ENCODE results near the gene ATPAF1.

The ATPAF1 gene

DNA sequence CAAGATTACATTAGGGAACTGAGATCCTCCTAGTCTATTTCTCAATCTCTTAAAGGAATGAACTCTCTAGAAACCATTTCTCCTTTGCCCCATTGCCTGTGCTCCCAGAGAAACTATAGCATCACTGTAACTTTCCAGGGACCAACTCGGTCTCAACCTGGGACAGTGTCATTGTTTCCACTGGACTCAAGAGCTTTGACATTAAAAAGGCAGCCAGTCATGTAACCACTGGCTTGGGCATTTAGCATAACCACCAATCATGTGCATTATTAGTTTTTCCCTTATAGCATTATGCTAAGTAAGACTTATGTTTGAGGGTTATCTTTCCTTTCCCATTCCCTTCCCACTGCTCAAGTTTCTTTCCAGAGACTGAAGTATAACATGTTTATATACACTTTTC is 21.7 kb upstream of the ATPAF1 start:
- Histone ChIP-seq H3F3A (ENCODE audit: insufficient read depth, low read length) (no peaks in the 10 kb centered on the region), H2AFZ (ENCODE audit: low read length) (no peak overlapping the region), H3K27ac (ENCODE audit: low read depth, low read length, poor library complexity, severe bottlenecking) (no peak overlapping the region), H3K4me3 (ENCODE audit: low read depth, low read length, poor library complexity, severe bottlenecking) (no peak overlapping the region), H3K9me2 (ENCODE audit: low read depth, low read length) (no peaks in the 10 kb centered on the region), H3K4me2 (ENCODE audit: low read length) (no peak overlapping the region), H3K9me3 (ENCODE audit: low read length) (no peaks in the 10 kb centered on the region), H3K27me3 (ENCODE audit: insufficient read depth, low read length) (no peaks in the 10 kb centered on the region), H4K20me1 (ENCODE audit: insufficient read depth, low read length) (no peaks in the 10 kb centered on the region), H3K79me2 (ENCODE audit: insufficient read depth, low read length) (no peaks in the 10 kb centered on the region), H3K9ac (ENCODE audit: low read length) (no peak overlapping the region), H3K36me3 (ENCODE audit: insufficient read depth, low read length) (peaks cover 83% of the 10 kb centered on the region), H3K4me1 (ENCODE audit: insufficient read depth, low read length, severe bottlenecking) (no peaks in the 10 kb centered on the region)
- TF ChIP-seq, protein P1, sequence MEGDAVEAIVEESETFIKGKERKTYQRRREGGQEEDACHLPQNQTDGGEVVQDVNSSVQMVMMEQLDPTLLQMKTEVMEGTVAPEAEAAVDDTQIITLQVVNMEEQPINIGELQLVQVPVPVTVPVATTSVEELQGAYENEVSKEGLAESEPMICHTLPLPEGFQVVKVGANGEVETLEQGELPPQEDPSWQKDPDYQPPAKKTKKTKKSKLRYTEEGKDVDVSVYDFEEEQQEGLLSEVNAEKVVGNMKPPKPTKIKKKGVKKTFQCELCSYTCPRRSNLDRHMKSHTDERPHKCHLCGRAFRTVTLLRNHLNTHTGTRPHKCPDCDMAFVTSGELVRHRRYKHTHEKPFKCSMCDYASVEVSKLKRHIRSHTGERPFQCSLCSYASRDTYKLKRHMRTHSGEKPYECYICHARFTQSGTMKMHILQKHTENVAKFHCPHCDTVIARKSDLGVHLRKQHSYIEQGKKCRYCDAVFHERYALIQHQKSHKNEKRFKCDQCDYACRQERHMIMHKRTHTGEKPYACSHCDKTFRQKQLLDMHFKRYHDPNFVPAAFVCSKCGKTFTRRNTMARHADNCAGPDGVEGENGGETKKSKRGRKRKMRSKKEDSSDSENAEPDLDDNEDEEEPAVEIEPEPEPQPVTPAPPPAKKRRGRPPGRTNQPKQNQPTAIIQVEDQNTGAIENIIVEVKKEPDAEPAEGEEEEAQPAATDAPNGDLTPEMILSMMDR (IDR thresholded peaks at IDR 0.05; ENCODE audit: low read length) = no peak
- TF ChIP-seq EZH2 (IDR thresholded peaks at IDR 0.05; ENCODE audit: borderline replicate concordance, low read length) = no peak

DNA sequence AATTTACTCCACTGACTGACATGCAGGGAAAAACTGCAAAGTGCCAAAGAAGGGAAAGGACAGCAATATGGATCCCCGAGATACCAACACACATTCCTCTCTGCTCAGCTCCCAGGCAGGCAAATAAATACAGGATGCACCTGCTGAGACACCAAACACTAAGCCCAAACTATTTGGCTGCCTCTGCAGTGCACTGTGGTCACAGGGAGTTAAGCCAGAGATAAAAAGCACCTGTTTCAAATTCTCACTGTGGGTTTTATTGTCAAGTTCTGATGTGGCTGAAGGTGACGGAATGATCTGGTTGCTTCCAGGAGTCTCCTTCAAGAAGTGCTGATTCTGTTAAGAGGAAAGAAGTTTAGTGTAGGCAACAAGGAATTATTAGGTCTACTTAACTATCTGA is 21.2 kb upstream of the ATPAF1 start:
- no peaks in the 10 kb centered on the region for H3F3A ChIP-seq (ENCODE audit: insufficient read depth, low read length)
- no peak overlapping the region for H3K4me3 ChIP-seq (ENCODE audit: low read depth, low read length, poor library complexity, severe bottlenecking)
- no peaks in the 10 kb centered on the region for H3K27me3 ChIP-seq (ENCODE audit: insufficient read depth, low read length)
- no peaks in the 10 kb centered on the region for H3K9me3 ChIP-seq (ENCODE audit: low read length)
- TF ChIP-seq, protein P1 (IDR thresholded peaks at IDR 0.05; ENCODE audit: low read length) = no peak
- no peak for TF ChIP-seq EZH2 (IDR thresholded peaks at IDR 0.05; ENCODE audit: borderline replicate concordance, low read length)
- H3K27ac ChIP-seq (ENCODE audit: low read depth, low read length, poor library complexity, severe bottlenecking) = no peak overlapping the region
- no peak overlapping the region for H3K9ac ChIP-seq (ENCODE audit: low read length)
- no peaks in the 10 kb centered on the region for H4K20me1 ChIP-seq (ENCODE audit: insufficient read depth, low read length)
- H3K4me2 ChIP-seq (ENCODE audit: low read length) = no peak overlapping the region
- no peaks in the 10 kb centered on the region for H3K9me2 ChIP-seq (ENCODE audit: low read depth, low read length)
- H2AFZ ChIP-seq (ENCODE audit: low read length) = no peak overlapping the region
- no peaks in the 10 kb centered on the region for H3K4me1 ChIP-seq (ENCODE audit: insufficient read depth, low read length, severe bottlenecking)
- H3K36me3 ChIP-seq (ENCODE audit: insufficient read depth, low read length) = peaks cover 88% of the 10 kb centered on the region
- H3K79me2 ChIP-seq (ENCODE audit: insufficient read depth, low read length) = no peaks in the 10 kb centered on the region

DNA sequence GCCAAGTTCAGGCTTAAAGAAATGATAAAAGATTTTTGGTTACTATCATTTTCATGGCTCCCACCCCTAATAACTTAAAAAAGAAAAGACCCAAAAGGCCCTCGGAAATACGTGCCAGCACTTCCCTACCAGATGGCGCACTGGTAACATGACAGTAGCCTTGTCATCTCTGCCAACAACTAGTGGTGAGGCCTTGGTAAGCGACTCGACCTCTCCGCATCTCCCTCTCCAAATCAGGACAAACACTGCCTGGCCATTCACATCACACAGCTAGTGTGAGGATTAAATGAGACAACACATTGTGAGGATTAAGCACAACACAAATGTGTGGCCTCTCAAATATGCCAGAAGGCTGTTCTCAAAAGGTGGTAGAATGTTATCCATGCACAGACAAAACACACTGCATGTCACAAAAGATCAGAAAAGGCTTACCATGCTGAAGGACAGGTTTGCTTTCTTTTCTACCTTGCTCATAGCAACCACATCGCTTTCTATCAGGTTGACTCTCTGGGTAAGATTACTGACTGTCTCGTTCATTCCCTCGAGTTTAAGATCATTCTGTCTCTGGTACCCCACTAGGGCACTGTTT is 19.9 kb upstream of the ATPAF1 start:
- no peak overlapping the region for H2AFZ ChIP-seq (ENCODE audit: low read length)
- no peak for TF ChIP-seq EZH2 (IDR thresholded peaks at IDR 0.05; ENCODE audit: borderline replicate concordance, low read length)
- TF ChIP-seq, protein P1 (IDR thresholded peaks at IDR 0.05; ENCODE audit: low read length) = no peak
- no peaks in the 10 kb centered on the region for H3F3A ChIP-seq (ENCODE audit: insufficient read depth, low read length)
- no peaks in the 10 kb centered on the region for H4K20me1 ChIP-seq (ENCODE audit: insufficient read depth, low read length)
- no peaks in the 10 kb centered on the region for H3K79me2 ChIP-seq (ENCODE audit: insufficient read depth, low read length)
- H3K4me3 ChIP-seq (ENCODE audit: low read depth, low read length, poor library complexity, severe bottlenecking) = no peak overlapping the region
- H3K9ac ChIP-seq (ENCODE audit: low read length) = no peak overlapping the region
- H3K9me2 ChIP-seq (ENCODE audit: low read depth, low read length) = no peaks in the 10 kb centered on the region
- H3K4me1 ChIP-seq (ENCODE audit: insufficient read depth, low read length, severe bottlenecking) = no peaks in the 10 kb centered on the region
- H3K27me3 ChIP-seq (ENCODE audit: insufficient read depth, low read length) = no peaks in the 10 kb centered on the region
- peaks cover 95% of the 10 kb centered on the region for H3K36me3 ChIP-seq (ENCODE audit: insufficient read depth, low read length)
- H3K4me2 ChIP-seq (ENCODE audit: low read length) = no peak overlapping the region
- no peak overlapping the region for H3K27ac ChIP-seq (ENCODE audit: low read depth, low read length, poor library complexity, severe bottlenecking)
- H3K9me3 ChIP-seq (ENCODE audit: low read length) = no peaks in the 10 kb centered on the region
